GM19397 (cell line): ENCODE measurements around the gene ARHGEF7.
"Not testable (repeated sequence)": the region's sequence is repeated elsewhere in the genome, so short reads cannot be mapped to it uniquely, and the experiment has no call there.

ENCODE experiments used
- ATAC-seq: cut with Tn5 transposase; IDR thresholded peaks from one replicate; pipeline ENCODE4 v1.9.1; 2021; ENCODE audit warnings: mild to moderate bottlenecking, moderate library complexity; ENCODE audit not compliant: unreplicated experiment

The ARHGEF7 gene

DNA sequence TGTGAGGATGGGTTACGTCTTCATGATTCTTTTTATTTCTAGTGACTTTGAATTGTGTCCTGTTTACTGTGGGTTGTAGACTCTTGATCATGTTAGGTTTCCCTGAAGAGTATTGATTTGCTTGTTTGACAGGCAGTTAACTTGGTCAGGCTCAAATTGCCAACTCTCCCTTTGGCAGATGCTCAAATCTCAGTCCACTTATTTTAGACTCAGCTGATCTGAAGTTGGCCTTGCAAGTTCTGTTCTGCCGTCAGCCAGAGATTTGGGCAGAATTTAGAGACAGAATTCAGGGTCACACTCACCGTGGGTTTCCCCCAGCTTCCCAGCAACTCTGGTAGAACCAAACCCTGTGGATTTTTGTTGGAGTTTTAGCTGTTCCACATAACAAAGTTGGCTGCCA is 133.7 kb downstream of the ARHGEF7 start:
- ATAC-seq = no peak

DNA sequence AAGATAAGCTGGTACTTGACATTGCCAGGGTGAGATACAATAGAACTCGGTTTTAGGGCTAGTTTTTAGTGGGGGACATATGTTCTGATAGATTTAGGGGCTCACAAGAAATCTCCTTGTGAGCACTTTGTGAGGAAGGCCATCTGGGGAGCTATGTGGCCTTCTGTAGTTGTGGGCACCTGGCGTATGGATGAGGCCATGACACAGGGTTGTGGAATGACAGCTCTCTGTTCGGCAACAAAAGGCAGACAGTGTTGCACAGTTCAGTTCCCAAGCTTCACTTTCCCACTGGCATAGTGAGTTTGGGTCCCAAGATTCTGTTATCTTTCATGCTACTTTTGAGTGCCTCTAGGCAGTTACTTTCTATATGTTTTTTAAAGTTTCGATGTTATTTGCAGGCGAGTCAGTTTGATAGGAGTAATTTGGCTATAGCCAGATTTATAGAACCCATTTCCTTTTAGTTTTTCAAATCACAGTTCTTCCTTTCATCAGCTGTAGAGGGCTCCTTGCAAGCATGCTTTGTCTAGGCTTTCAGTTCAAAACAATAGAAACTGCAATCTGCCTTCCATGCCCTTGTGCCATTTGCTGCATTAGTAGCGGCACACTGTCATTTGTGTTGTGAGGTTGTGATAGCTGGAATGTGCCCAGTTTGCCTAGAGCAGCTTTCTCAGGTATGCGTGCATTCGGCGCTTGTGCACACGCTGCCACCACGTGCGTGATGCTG is 134.7 kb downstream of the ARHGEF7 start:
- ATAC-seq = no peak

DNA sequence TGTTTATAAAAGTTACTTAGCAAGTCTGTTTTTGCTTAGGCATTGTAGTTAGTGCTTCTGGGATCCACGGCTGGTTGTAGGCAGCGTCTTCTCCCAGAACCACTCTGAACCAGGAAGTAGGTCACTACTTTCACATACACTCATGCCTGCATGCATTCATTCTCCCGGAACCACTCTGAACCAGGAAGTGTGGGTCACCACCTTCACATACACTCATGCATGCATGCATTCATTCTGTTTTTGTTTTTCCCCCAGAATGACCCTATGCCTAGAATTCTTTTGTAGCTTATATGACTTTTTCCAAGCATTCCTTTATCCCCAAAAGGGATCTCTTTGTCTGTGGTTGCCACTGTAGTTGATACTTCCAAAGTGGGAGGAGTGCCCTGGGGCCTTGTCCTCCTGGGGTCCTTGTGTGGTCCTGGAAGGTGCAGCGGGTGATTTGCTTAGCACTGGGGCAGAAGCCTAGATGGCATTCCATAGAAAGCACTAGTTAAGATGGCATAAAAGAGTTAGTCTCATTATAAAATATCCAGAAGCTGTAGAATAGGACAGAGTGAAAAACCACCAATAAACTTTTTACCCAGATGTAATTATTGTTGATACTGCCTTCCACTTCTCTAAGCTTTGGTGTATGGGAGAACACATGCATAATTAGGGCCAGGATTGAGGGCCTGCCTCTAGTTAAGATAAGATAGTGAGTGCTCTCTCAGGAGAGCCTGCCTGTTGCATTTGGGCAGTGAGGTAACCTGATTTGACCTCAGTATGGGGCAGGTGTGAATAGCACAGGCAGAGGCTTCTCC is 136.7 kb downstream of the ARHGEF7 start:
- ATAC-seq = no peak

DNA sequence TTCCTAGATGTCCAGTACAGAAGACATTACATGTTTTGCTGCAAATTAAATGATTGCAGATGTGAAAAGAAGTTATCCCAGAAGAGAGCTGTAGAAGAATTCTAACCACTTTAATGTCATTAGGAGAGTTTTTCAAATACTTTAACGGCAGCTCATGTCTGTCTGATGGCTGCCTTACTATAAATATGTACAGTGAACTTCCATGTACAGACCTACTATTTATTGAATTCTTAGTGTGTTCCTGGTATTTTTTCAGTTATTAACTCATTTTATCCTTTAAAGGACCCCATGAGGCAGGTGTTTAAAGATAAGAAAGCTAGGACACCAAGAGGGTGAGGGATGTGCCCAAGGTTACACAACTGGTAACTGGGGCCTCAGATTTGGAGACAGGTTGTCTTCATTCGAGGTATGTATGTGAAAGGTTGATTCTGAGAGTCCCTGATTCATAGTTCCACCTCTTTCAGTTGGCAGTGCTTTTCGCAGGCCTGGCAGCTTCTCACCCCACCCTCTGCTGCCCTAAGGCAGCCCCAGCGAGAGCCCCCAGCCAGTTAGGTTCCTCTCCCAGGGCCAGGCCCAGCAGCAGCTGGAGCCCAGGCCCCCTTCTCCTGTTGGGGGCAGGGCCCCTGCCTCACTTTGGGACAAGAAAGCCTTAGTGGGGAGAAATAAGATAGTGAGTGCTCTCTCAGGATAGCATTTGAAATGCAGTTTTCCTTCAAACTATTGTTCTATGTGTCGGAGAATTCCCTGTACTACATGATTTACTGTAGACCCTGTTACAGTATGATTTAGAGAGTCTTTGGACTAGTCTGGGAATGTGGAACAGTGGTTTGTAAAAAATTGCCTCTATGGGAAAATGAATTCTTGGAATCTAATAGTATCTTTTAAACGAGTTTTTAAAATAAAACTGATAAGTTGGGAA is 137.6 kb downstream of the ARHGEF7 start:
- ATAC-seq = no peak

DNA sequence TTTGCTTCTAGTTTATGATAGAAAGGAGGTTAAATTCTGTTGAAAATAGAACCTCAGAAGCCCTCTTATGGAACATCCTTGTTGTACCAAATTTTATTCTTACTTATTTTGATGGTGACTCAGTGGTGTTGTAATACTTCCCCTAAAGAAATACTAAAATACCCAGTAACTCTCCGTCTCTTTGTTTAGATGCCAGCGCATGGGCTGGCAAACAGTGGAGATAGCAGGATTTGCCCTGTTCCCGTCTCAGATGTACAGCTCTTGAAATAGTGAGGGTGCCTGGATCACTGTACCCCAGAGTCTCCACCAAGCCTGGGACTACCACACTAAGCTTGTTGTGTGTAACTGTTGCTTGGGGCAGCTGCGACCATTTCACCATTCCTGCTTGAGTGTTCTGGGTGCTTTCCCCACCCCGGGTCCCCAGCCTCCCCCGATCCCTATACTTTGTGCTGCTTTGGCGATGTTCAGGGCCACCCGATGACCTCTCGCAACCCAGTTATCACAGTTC is 138.3 kb downstream of the ARHGEF7 start:
- no peak for ATAC-seq

DNA sequence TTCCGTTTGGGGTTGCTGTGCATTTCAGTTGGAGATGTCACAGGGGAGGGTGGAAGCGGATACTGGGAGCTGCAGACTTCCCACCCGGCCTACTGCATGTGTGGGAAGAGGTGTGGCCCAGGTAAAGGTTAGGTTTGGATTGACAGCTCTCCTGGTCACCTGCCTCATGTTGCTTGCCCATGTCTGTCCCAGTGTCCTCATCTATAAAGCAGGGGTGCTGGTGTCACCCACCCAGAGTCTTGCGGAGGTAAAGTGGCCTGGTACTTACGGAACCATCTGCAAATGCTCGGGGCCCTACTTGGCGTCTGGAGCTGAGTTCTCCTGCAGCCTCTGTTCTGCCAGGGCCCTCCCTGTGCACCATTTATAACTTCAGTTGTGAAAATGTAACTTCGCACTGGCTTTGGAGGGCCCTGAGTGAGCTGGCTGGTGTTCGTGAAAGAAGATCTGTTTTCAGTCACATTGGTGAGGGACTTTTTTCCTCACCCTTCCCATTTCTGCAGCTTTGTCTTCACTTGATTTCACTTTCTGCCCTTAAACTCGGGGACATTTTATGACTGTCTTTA is 140.2 kb downstream of the ARHGEF7 start:
- ATAC-seq = no peak

DNA sequence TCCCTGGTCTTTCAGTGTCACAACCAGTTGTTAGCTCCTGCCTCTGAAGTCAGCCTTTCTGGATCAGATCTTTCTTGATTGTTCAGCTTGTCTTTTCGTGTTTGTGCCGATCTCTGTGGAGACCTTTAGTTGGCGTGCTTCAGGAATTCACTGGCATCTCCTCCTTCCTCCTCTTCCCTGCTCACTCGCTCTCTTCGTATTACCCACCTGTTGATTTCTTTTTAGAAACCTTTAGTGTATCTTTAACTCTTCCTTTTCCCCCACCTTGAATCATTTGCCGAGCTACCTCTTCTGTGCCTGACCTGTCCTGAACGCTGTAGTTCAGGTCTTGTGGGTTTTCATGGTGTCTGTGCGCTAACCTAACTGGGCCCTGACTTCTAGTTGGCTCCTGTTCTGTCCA is 141.3 kb downstream of the ARHGEF7 start:
- ATAC-seq = no peak

DNA sequence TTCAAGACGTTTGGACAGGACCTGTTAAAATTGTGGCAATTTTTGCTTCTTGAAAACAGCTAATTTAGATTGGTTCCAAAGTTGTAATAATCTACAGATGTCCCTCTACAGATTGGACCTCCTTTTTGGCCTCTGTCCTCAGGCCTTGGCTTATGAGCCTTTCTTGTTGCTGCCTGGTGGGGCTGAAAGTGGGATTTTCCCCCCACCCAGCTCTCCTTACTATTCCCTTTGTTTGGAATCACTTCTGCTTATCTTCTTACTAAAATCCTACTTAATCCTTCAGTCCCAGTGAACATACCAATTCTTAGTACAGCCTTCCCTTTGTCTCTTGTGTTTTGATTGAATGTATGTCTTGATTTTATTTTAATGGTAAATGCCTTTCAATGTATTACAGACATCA is 141.8 kb downstream of the ARHGEF7 start:
- ATAC-seq = no peak

DNA sequence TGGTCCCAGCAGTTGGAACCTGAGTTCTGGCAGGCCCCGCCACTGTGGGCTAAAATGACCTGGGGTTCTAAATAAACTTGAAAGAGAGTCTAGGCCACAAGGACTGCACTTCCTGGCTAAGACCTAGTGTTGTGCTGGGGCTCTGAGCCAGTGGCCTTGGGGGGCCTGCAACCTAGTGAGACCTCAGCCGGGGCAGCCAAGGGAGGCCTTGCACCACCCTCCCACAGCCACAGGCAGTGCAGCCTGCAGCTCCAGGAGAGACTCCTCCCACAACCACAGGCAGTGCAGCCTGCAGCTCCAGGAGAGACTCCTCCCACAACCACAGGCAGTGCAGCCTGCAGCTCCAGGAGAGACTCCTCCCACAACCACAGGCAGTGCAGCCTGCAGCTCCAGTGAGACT is 142.8 kb downstream of the ARHGEF7 start:
- not testable (repeated sequence) for ATAC-seq

DNA sequence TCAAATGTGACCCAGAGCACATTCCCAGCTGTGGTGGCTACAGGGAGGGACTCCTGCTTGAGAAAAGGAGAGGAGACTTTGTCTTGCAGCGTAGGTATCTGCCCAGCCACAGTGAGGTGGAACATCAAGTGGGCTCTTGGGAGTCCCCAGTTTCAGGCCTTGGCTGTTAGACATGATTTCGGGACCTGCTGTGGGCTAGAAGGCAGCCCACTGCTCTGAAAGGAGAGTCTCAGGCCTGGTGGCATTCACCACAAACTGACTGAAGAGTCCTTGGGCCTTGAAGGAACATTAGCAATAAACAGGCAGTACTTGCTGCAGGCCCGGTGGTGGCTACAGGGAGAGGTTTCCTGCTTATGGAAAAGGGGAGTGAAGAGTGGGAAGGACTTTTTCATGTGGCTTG is 143.5 kb downstream of the ARHGEF7 start:
- no peak for ATAC-seq

DNA sequence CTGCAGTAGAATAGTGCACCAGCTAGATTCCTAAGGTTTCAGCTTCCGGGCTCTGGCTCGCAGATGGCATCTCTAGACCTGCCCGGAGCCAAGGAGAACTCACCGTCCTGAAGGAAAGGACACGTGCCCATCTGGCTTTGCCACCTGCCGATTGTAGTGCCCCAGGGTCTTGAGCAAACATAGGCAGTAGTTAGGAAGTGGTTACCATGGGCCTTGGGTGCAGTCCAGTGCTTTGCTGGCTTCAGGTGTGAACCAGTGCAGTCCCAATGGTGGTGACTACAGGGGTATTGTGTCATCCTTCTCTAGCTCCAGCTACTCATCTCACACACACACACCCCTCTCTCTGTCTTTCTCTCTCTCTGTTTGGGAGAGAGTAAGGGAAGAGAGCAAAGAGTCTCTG is 143.9 kb downstream of the ARHGEF7 start:
- no peak for ATAC-seq

DNA sequence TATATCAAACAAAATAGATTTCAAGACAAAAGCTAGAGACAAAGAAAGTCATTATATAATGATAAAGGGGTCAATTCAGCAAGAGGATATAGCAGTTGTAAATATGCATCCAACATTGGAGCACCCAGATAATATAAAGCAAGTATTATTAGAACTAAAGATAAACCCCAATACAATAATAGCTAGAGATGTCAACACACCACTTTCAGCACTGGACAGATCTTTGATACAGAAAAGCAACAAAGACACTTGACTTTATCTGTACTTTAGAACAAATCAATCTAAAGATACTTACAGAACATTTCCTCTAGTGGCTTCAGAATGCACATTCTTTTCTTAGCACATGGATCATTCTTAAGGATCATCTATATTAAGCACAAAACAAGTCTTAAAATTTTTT is 146.2 kb downstream of the ARHGEF7 start:
- ATAC-seq = no peak

DNA sequence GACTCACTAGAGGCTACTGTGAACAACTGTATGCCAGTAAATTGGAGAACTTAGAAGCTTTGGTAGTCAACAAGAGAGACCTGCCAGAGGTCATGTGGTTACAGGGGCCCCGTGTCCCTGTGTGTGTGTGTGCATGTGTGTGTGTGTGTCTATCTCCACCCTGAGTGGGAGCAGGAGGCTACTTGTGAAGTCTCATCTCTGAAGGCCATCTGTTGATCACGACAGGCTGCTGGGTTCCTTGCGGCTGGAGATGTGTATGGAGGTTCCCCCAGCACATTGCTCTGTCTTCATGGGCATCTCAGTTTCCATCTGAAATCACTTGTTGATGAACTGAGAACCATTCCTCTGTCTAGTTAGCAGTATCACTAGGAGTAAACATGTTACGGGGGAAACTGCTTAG is 147.2 kb downstream of the ARHGEF7 start:
- ATAC-seq = no peak

DNA sequence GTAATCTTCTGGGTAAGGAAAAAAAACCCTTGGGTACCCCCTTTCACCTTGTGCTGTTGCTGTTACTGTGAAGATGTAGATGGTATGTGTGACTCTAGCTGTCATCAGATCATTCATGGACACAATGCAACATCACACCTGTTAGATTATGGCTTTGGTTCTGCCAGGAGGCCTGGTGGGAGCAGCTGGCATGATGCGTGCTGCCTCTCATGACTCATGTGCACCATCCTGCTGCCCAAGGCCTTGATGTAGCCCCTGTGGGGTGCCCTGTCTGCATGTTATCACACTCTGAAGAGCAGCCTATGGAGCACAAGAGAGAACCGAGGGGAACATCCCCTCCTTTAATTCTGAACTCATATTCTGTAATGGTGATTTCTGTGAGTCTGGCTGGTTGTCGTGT is 147.6 kb downstream of the ARHGEF7 start:
- ATAC-seq = no peak

DNA sequence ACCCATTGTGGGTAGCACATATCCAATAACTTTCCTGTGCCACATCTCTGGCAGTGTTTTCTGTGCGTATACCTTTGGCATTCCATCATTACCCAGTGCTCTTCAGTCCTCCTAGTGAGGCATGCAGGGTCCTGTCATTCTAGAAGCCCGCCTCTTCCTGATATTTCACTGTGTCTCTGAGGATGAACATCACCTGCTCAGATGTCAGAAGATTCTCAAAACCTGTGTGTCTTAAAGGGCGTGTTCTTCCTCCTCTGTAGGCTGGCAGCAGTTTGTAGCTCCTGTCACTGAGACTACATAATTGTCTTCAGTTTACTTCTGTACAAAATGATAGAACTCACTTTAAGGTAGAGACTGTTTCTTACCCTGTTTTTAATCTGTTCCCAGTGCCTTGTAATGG is 148.5 kb downstream of the ARHGEF7 start:
- ATAC-seq = no peak

DNA sequence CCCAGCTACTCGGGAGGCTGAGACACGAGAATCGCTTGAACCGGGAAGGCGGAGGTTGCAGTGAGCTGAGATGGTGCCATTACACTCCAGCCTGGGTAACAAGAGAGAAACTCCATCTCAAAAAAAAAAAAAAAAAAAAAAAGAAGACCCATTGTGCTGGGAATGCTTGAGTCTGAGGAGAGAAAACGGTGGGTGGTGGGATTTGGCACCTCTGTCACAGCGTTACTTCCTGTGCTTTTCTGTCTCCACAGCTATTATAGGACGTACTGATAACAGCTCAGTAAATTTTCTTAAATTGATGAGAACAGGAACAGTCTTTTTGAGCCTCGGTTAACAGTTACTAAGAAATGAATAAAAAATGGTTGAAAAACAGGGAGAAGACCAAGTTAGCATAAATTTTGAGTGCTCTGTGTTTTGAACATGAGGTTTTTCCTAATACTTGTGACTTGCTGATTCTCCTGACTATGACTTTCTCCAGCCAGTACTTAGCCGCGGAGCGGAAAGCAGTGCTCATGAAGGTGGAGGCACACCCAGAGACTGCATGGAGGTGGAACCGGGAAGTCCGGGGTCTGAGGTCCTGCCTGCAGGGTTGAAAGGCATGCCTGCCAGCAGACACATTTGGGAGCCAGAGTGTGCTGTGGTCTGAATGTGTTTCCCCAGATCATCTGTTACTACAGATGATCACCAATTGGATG is 150.0 kb downstream of the ARHGEF7 start:
- ATAC-seq = no peak

DNA sequence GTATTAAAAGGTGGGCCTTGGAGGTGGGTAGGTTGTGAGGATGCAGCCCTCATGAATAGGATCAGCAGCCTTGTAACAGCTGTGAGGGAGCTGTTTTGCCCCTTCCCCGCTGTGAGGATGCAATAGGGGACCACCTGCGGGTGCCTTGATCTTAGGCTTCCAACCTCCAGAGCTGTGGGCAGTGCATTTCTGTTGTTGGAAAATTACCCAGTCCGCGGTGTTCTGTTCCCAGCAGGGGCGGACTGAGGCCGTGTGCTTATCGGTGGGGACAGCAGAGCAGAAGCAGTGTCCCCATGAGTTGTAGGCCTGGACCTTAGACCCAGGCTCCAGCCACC is 150.6 kb downstream of the ARHGEF7 start:
- no peak for ATAC-seq

DNA sequence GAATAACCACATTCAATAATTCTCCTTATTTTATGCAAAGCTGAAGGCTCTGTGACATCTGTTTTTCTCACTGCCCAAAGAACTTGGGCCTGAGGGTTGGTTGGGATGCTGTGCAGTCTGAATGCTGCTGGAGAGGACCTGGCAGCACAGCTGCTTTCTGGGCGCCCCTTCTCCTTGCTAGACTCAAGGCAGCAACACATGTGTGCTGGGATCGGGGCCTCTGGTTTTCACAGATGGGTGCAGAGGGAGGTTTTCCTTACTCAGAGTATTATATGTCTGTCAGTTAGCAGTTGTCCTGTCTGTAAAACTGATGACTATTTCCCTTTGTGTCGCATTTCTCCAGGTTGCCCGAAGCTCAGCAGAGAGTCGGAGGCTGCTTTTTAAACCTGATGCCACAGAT is 152.1 kb downstream of the ARHGEF7 start:
- no peak for ATAC-seq

DNA sequence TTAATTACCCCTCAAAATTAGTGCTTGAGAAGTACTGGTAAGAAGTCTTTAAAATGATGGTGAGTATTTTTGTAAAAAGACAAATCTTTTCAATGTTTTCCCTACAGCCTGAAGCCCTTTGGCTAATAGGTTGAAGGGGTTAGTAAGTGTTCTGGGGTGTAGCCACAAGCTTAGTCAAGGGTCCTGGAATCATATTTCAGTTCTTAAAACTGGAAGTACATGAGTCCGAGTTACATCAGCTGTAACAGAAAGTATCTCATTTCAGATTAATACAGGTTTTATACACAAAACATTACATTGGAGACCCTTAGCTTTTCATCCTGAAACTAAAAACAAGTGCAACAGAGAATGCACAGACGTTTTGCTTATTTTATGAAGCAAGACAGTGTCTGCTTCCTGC is 152.7 kb downstream of the ARHGEF7 start:
- ATAC-seq = no peak

DNA sequence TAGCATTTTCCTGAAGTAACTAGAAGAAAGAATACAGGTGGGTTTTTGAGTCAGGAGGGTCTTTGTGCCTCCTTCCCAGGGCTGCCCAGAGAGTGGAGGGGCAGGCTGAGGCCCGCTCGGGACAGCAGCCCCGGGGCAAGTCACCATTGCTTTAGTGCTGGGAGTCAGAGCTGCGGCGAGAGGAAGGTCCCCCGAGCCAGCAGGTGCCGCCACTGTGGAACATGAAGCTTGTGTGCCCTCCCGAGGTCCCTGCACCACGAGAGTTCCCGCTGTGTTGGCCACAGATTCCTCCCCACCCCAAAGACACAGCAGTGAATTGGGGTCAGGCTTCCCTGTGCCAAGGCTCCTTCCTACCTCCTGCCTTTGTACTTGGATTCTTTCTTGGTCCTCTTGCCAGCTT is 154.4 kb downstream of the ARHGEF7 start:
- no peak for ATAC-seq

DNA sequence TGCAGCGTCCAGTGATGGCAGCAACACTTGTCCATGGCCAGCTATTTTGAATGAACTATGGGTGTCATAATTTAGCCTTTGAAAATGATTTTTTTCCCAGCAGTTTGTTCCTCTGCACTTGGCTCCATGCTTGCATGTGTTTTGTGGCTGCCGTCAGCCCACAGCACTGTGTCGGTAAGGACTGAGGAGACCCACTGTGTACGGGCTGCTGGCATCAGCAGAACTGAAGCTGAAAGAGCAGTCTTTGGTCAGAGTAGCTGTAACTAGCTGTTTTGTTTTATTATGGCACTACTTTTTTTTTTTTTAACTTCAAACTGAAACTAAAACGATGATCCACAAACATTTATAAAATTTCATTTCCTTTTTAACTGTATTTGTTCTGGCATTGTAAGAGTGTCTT is 155.0 kb downstream of the ARHGEF7 start:
- no peak for ATAC-seq
